GM23248 (cell line): Measurements from ENCODE around the gene GLCCI1.

Experiments
- EZH2 ChIP-seq: fragments of 200-600 bp; sonication (generic); IDR thresholded peaks from 2 replicates; pipeline ENCODE4 v1.6.1; 2018; ENCODE audit warnings: antibody characterized with exemption, mild to moderate bottlenecking; ENCODE audit not compliant: insufficient read depth, poor library complexity, severe bottlenecking
- EZH2phosphoT487 ChIP-seq: fragments of 200-600 bp; sonication (generic); IDR thresholded peaks from 2 replicates; pipeline ENCODE4 v1.6.1; 2018; ENCODE audit warnings: antibody characterized with exemption, moderate library complexity, mild to moderate bottlenecking, low read depth; ENCODE audit not compliant: insufficient read depth

GRCh38 chr7:7931626-7932025, 37.0 kb upstream of the GLCCI1 start:
- TF ChIP-seq EZH2 (no peak), EZH2phosphoT487 (no peak)
